ENCODE results near the gene RAD51B. TPM values are rescaled to one million over a fixed set of nuclear protein-coding genes. Genes with fewer than 3 reads are reported as not detected.

Gene RAD51B
- total and polyA plus RNA-seq, 9 donors, result 21.6 to 70.1 (median 35.1) TPM

GRCh38 chr14:68140076-68140741 lies 320.6 kb downstream of the RAD51B start:
- H3K9me3 ChIP-seq, result no peaks in the 10 kb centered on the region
- 29 to 34% (median 33%) methylated on average over 3 of the region's 3 CpGs for WGBS, 3 donors
- TF ChIP-seq POLR2A (IDR thresholded peaks at IDR 0.05) (no peak), EP300 (IDR thresholded peaks at IDR 0.05) (peak; percentile 82)
- H3K4me1 ChIP-seq (ENCODE audit: insufficient read depth), result peaks cover 25% of the 10 kb centered on the region
- no peaks in the 10 kb centered on the region for H3K27me3 ChIP-seq
- no peak overlapping the region for H3K4me3 ChIP-seq
- peak overlapping the region in 1 of 2 donors; percentile 81 for H3K27ac ChIP-seq
- intact Hi-C loops (cut with DNase I), result loop anchor here in 2 of 4 donors (10.0 kb wide), 3 partner anchors 95 to 655 kb away; partner anchors contain the start of gene ZFP36L1 (in 1 of the 2)
- no peaks in the 10 kb centered on the region for H3K36me3 ChIP-seq
- DNase-seq, result peak in 4 of 5 donors; percentile 39 to 84 (median 67)

- no peaks in the 10 kb centered on the region for H3K36me3 ChIP-seq
- peaks cover 25% of the 10 kb centered on the region for H3K4me1 ChIP-seq (ENCODE audit: insufficient read depth)
- peak overlapping the region in 1 of 2 donors; percentile 81 for H3K27ac ChIP-seq
- DNase-seq, result no peak
- WGBS, 3 donors, result 66 to 75% (median 69%) methylated on average over 3 of the region's 3 CpGs
- intact Hi-C loops (cut with DNase I), result loop anchor here in 2 of 4 donors (10.0 kb wide), 3 partner anchors 94 to 654 kb away; partner anchors contain the start of gene ZFP36L1 (in 1 of the 2)
- TF ChIP-seq CTCF (IDR thresholded peaks at IDR 0.05), result no peak
- H3K27me3 ChIP-seq, result no peaks in the 10 kb centered on the region
- H3K9me3 ChIP-seq, result no peaks in the 10 kb centered on the region
- no peak overlapping the region for H3K4me3 ChIP-seq
Measured at GRCh38 chr14:68140806-68141205, 321.2 kb downstream of the RAD51B start.

- H3K9me3 ChIP-seq, result no peaks in the 10 kb centered on the region
- intact Hi-C loops (cut with DNase I), result loop anchor here in 2 of 4 donors (10.0 kb wide), 3 partner anchors 93 to 653 kb away; partner anchors contain the start of gene ZFP36L1 (in 1 of the 2)
- no peaks in the 10 kb centered on the region for H3K36me3 ChIP-seq
- H3K4me3 ChIP-seq, result no peak overlapping the region
- peaks cover 29% of the 10 kb centered on the region for H3K4me1 ChIP-seq (ENCODE audit: insufficient read depth)
- TF ChIP-seq EP300 (IDR thresholded peaks at IDR 0.05) (no peak), POLR2A (IDR thresholded peaks at IDR 0.05) (no peak), CTCF (IDR thresholded peaks at IDR 0.05) (no peak)
- H3K27me3 ChIP-seq, result no peaks in the 10 kb centered on the region
- peak overlapping the region in 1 of 2 donors; percentile 81 for H3K27ac ChIP-seq
- 44 to 55% (median 53%) methylated on average over 5 of the region's 5 CpGs for WGBS, 3 donors
- DNase-seq, result no peak
Measured at GRCh38 chr14:68141281-68142088, 321.9 kb downstream of the RAD51B start.

GRCh38 chr14:68143341-68143841 lies 323.8 kb downstream of the RAD51B start:
- intact Hi-C loops (cut with DNase I), result loop anchor here in 2 of 4 donors (10.0 kb wide), 3 partner anchors 91 to 651 kb away; partner anchors contain the start of gene ZFP36L1 (in 1 of the 2)
- WGBS, 3 donors, result 8 to 11% (median 9%) methylated on average over 4 of the region's 4 CpGs

More at GRCh38 chr14:68143341-68143841, 323.8 kb downstream of the RAD51B start:
- H3K4me3 ChIP-seq, result no peak overlapping the region
- no peaks in the 10 kb centered on the region for H3K27me3 ChIP-seq
- no peaks in the 10 kb centered on the region for H3K36me3 ChIP-seq
- peak overlapping the region; percentile 10 to 81 for H3K27ac ChIP-seq
- DNase-seq, result peak; percentile 87 to 95 (median 91)
- H3K9me3 ChIP-seq, result no peaks in the 10 kb centered on the region
- peaks cover 27% of the 10 kb centered on the region for H3K4me1 ChIP-seq (ENCODE audit: insufficient read depth)
- TF ChIP-seq POLR2A (IDR thresholded peaks at IDR 0.05) (no peak), EP300 (IDR thresholded peaks at IDR 0.05) (no peak), CTCF (IDR thresholded peaks at IDR 0.05) (no peak)

Data from ovary (tissue), 9 donors.